Measurements from ENCODE around the gene ITGAE.
A peak's percentile ranks its signal among the peaks of the same experiment; 100 is the strongest.

ITGAE gene

GRCh38 chr17:3689262-3690093, 111.5 kb downstream of the ITGAE start:
- no peak for DNase-seq

GRCh38 chr17:3688852-3689261, 112.1 kb downstream of the ITGAE start:
- DNase-seq: no peak

DNA sequence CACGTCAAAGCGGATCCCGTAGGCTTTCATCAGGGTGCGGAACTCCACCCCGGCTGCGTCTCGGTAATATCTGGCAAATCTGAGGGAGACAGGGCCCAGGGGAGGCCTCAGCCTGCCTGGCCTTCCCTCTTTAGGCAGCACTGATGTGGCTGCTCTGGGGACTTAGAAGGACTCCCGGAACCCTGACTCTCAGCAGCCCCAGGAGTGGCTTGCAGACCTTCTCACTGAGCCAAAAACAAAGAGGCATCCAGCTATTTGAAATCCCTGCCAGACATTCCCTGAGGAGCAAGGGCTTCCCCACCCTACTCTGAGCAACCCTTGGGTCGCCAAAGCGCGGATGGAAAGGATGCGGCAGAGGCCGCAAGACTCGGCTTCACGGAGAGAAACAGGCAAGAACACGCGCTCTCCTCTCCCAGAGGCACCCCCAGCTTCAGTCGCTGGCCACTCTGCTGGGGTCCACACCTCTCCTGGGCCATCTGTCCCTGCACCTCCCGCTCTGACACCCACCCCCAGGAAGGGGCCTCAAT, 112.9 kb downstream of the ITGAE start:
- no peak for DNase-seq

GRCh38 chr17:3685174-3685573, 115.8 kb downstream of the ITGAE start:
- no peak for DNase-seq

DNA sequence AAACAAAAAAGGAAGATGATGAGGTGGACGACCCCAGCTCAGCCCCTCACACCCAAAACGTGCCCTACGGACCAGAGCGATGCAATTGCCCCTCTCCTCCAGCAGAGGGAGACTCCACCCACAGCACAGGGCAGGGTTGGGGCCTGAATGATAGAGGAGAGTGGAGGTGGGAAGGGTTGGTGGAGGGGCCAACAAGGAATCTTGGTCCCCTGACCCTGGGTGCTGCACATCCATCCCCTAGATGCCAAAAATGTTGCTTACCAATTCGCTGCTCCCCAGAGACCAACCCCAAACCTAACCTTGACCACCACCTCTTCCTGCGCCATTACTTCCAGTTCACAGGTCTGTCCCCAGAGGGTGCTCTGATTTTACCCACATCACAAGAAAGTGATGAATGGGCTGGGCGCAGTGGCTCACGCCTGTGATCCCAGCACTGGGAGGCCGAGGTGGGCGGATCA, 117.9 kb downstream of the ITGAE start:
- peak; percentile 55 for DNase-seq

GRCh38 chr17:3682033-3682432, 119.0 kb downstream of the ITGAE start:
- no peak for DNase-seq

DNA sequence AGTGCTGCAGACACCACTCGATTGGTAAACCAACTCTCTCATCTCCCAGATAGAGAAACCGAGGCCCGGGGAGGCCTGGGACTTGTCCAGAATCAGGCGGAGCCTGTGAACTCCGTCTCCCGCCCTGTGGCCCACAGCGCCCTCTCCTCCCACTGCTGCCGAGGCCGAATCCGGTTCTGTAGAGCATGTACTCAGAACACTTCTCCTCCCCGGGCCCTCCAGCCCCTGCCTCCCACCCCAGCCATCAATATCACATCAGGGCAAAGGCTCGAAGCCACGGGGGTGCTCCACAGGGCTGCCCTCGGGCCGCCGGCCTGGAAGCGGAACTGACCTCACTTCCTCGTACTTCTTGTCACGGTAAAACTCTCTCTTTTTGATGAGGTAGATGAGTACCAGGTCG, 119.4 kb downstream of the ITGAE start:
- DNase-seq: no peak

- DNase-seq: no peak
Measured at GRCh38 chr17:3681057-3681456, 119.9 kb downstream of the ITGAE start.

DNA sequence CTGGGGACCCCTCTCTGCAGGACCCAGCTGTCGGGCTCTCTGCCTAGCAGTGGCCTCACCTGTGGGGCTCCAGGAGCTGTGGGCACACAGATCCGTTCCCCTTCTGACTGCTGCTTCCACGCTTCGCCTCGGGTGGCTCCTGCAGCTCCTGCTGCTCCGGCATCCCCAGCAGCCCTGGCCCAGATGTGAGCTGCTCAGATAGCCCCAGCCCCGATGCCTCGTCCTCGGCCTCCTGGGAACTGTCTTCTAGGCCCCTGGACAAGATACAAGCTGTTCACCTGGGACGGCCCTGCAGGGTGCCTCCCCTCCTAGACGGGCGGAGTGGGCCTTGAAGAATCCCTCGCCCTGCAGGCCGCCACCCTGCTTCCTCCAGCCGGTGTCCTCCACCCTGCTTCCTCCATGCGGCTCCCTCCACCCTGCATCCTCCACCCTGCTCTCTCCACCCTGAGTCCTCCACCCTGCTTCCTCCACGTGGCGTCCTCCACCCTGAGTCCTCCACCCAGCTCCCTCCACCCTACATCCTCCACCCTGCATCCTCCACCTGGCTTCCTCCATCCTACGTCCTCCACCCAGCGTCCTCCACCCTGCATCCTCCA, 121.4 kb downstream of the ITGAE start:
- DNase-seq: no peak

DNA sequence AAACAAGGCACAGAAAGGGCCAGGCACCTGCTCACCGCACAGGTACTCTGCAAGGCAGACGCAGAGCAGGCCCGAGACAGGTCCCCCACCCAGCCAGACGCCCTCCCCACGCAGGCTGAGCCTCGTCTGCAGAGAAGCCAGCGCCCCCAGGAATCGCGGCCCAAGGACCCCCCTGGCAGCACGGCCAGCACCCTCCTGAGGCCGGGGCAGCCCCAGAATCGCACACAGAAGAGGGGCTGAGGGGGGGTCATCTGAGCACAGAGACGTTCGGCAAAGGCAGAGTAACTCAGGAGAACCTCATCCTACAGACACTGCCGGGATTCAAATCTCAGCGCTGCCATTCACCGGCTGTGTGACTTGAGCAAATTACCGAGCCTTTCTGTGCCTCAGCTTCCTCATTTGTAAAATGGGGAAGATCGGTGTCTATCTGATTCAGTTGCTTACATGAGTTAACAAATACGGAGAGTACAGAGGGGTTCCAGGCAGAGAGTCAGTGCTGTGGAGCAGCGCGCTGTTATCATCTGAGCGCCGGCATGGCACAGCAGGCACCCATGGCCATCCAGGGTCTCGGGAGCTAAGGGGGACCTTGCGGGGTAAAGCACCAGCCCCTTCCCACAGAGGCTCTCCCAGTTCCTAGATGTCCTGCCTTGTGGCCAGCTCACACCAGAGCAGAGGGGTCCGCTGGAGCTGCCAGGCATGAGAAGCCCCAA, 122.0 kb downstream of the ITGAE start:
- DNase-seq: no peak

DNA sequence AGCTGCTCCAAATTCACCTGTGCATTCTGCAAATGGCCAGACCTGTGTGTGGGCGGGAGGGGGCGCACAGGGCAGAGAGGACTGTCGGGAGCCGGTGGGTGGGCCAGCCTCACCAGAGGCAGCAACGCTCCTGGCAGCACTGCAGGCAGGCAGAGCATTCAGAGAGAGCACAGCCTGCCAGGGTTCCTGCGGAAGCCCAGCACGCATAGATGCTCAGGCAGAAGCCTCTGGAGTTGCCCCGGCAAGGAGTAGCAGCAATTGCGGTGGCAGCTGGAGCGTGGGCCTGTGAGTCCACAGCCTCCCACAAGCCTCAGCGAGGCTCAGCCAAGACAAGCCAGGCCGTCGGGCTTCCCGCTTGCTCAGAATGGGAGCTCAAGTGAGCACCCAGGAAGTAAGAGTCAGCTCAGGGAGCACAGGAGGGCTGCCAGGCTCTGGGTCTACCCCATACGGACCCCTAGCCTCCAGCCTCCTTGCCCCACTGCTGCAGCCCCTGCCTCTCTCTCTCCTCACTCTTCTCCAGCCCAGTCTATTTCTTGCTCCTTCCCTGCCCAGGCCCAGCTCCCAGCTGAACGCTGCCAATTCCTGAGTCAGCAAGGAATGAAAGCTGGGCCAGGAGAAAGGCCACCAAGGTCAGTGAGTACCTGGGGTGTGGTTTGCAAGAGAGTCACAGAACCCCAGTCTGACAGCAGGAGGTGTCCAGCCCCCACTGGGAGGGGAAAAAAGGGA, 122.7 kb downstream of the ITGAE start:
- no peak for DNase-seq

GRCh38 chr17:3675886-3676285, 125.1 kb downstream of the ITGAE start:
- DNase-seq: no peak

GRCh38 chr17:3672571-3672970, 128.4 kb downstream of the ITGAE start:
- DNase-seq: no peak

DNA sequence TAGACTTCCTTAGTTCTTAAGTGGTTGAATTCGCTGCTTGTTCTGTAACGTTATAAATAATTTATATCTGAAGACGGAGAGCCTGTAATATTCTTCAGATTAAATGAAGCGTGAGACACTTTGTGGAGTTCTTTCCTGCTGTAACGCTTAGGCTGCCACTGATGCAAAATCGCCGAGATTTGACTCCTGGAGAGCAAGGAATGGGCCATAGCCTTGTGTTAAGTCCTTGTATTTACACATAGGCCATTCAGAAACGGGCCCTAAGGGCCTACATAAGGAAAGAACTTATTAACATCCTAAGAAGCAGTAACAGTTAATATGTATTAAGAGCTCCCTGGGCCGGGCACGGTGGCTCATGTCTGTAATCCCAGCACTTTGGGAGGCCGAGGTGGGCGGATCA, 131.4 kb downstream of the ITGAE start:
- no peak for DNase-seq

GRCh38 chr17:3669085-3669347, 132.0 kb downstream of the ITGAE start:
- no peak for DNase-seq

GRCh38 chr17:3668279-3669084, 132.5 kb downstream of the ITGAE start, which contains the start of the genes EMC6 and TAX1BP3:
EMC6 (plus strand) TSS chr17:3668812; CDS start chr17:3669147, 335 bp downstream.
TAX1BP3 (minus strand) TSS chr17:3668578; CDS start chr17:3668526, 52 bp downstream.
- peak; percentile 99 for DNase-seq

DNA sequence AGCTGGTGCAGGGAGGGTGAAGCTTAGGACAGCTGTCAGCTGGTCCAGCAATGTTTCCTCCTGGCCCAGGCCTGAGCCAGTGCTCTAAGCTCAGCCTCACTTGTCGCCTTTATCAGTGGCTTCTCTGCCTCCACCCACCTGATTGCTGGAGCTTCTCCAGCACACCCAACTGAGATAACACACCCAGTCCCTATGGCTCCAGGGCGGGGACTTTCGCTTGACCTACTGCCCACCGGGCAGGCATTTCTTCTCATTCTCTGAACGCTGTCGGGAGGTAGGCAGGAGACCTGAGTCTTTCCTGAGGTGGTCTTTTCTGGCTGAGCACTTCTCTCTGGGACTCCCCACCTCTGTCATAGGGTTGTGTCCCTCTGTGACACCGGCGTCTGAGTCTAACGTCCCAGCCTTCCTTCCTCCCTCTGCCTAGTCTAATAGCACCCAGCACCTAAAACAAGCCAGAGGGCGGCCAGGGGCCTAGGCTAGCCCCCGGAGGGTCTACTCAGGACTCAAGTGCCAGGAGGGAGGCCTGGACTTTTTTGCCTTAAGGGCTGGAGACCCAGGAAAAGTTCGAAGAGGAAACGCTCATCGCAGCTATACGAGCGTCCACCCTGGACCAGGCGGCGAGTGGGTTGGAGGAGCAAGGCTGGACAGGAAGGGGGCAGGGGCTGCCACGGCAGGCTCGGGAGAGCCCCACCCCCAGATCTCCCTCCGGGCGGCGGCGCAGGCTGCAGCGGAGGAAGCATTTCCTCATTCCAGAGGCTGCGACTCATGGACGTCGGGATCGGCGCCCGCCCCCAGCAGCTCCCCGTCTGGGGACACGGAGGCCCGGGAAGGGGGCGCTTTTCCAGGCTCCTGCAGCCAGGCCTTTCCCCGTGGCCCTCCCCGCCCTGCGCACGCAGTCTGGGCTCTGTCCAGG, 133.4 kb downstream of the ITGAE start:
- no peak for DNase-seq

- no peak for DNase-seq
Measured at GRCh38 chr17:3666516-3666915, 134.5 kb downstream of the ITGAE start.

DNA sequence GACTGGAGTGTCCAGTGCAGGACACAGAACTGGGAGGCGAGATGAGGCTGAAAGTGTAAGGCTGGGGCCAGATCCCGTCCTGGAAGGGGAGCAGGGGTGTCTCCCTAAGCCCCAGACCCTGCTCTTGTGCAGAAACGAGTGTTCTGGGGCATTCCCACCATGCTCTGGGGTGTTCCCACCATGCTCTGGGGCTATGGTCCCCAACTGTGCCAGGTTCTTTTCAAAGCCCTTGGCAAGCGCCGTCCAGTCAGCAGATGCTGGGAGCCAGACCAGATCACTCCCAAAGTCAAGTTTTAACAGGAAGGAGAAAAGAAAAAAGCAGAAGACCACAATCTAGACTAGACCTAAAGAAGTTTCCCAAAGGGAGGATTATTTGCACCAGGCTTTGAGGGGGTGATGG, 135.2 kb downstream of the ITGAE start:
- no peak for DNase-seq

Measured in activated CD4-positive, alpha-beta T cell treated with anti-CD3 and anti-CD28 coated beads, Interleukin-2, amount 50 U/mL, for 1 hour (primary cell).